Thymus (tissue), 11 donors: ENCODE results near the gene LAMTOR2. TPM values are rescaled to one million over a fixed set of nuclear protein-coding genes. Genes with fewer than 3 reads are reported as not detected.

ENCODE experiments used
- DNase-seq, 9 donors: peaks; one replicate each; pipeline ENCODE4 v3.0.0-alpha.2; 2013; ENCODE audit warnings: low spot score in 9 of 9, low read depth in 6 of 9, missing footprints in 1 of 9
- H3K27ac ChIP-seq, 2 donors: one replicate each; pipeline ENCODE4 v1.5.1; 2013; ENCODE audit warnings: control low read depth in 1 of 2, low read depth in 1 of 2, low read length in 1 of 2, mild to moderate bottlenecking in 1 of 2, moderate library complexity in 1 of 2
- H3K27me3 ChIP-seq, 2 donors: one replicate each; pipeline ENCODE4 v1.5.1; 2013; ENCODE audit warnings: low read length in 1 of 2; ENCODE audit not compliant: control insufficient read depth in 2 of 2, insufficient read depth in 1 of 2
- H3K36me3 ChIP-seq, 2 donors: one replicate each; pipeline ENCODE4 v1.5.1; 2013; ENCODE audit warnings: low read length in 1 of 2, mild to moderate bottlenecking in 1 of 2, moderate library complexity in 1 of 2; ENCODE audit not compliant: control insufficient read depth in 2 of 2, insufficient read depth in 2 of 2
- H3K4me1 ChIP-seq, 2 donors: one replicate each; pipeline ENCODE4 v1.5.1; 2013; ENCODE audit warnings: low read length in 2 of 2; ENCODE audit not compliant: control insufficient read depth in 2 of 2, insufficient read depth in 2 of 2
- H3K4me3 ChIP-seq, 2 donors: one replicate each; pipeline ENCODE4 v1.5.1; 2013; ENCODE audit warnings: low read length in 2 of 2, control low read depth in 1 of 2, mild to moderate bottlenecking in 1 of 2
- H3K9me3 ChIP-seq, 2 donors: one replicate each; pipeline ENCODE4 v1.5.1; 2013; ENCODE audit warnings: low read length in 1 of 2, mild to moderate bottlenecking in 1 of 2; ENCODE audit not compliant: control insufficient read depth in 2 of 2, insufficient read depth in 1 of 2
- WGBS: extraction: QIAGEN DNeasy Blood & Tissue Kit; methylation state at CpG from one replicate; pipeline ENCODE4 v1.1.7; 2013; 5-methylcytosine and 5-hydroxymethylcytosine counted together
- polyA plus RNA-seq: library from polyadenylated mRNA; stranded (reverse); fragments of 200-250 nt; gene quantifications from one replicate; pipeline ENCODE4 v1.2.3, GENCODE V29; 2013
- total RNA-seq: library from RNA; stranded (reverse); fragments of 120-200 nt; gene quantifications from one replicate; pipeline ENCODE4 v1.2.4, GENCODE V29; 2013
- donor health status: healthy.

LAMTOR2 gene
- total and polyA plus RNA-seq, 2 donors, result 75.9 to 82.2 TPM

GRCh38 chr1:156104861-156105832 lies 50.6 kb downstream of the LAMTOR2 start:
- Histone ChIP-seq H3K4me3 (peak overlapping the region in 1 of 2 donors; percentile 42), H3K9me3 (no peaks in the 10 kb centered on the region), H3K4me1 (peaks cover 0 to 55% of the 10 kb centered on the region in 2 donors), H3K27me3 (peaks cover 3 to 82% of the 10 kb centered on the region in 2 donors), H3K27ac (peak overlapping the region; percentile 43 to 84), H3K36me3 (no peaks in the 10 kb centered on the region)
- WGBS, result 91% methylated on average over 11 of the region's 11 CpGs
- DNase-seq, result no peak

DNA sequence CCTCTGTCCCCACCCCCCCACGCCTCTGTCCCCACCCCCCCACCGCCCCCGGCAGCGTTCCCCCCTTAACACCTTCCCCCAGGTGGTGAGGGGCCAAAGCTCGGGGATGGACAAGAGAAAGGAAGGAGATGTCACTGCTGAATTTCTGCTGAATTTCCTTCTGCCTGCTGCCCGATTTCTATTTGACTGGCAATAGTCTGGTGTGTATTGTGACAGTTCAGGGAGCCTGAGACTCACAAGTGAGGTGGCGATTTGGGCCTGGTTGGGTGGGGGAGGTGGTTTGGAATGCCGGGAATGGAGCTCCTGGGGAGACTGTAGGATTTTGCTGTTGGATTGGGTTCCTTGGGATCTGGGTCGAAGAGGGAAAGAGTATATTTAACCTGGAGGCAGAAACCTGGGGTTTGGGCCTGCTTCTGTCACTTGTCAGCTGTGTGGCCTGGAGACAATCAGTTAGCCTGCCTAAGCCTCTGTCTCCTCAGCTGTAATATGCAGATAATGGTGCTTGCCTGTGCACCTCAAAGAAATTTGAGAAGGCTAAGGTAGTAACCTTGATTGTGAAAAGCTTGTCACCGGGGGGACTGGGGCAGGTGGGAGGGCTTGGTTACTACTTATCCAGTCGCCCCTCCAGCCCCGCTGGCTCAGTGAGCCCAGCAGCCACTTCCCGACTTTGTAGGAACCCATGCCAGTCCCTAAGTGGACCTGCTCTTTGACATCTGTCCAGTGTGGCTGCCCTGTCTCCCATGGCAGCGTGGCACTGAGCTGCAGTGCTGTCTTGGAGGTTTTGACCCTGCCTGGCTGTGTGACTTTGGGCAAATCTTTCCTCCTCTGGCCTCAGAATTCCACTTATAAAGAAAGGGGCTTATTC lies 52.3 kb downstream of the LAMTOR2 start:
- H3K36me3 ChIP-seq, result no peaks in the 10 kb centered on the region
- no peaks in the 10 kb centered on the region for H3K9me3 ChIP-seq
- DNase-seq, result no peak
- H3K4me3 ChIP-seq, result peak overlapping the region in 1 of 2 donors; percentile 51
- peaks cover 0 to 51% of the 10 kb centered on the region in 2 donors for H3K4me1 ChIP-seq
- H3K27me3 ChIP-seq, result peaks cover 3 to 83% of the 10 kb centered on the region in 2 donors
- 58% methylated on average over 14 of the region's 14 CpGs for WGBS
- peak overlapping the region; percentile 52 to 64 for H3K27ac ChIP-seq

GRCh38 chr1:156108057-156108456 lies 53.5 kb downstream of the LAMTOR2 start:
- Histone ChIP-seq H3K4me3 (no peak overlapping the region), H3K4me1 (peaks cover 0 to 42% of the 10 kb centered on the region in 2 donors), H3K36me3 (no peaks in the 10 kb centered on the region), H3K27me3 (peaks cover 6 to 83% of the 10 kb centered on the region in 2 donors), H3K9me3 (no peaks in the 10 kb centered on the region), H3K27ac (no peak overlapping the region)
- DNase-seq, result no peak
- 92% methylated on average over 3 of the region's 3 CpGs for WGBS

Other genes with a start within 250 kb of the LAMTOR2 start
- gene GON4L, start 197.6 kb upstream of the LAMTOR2 start, total RNA-seq, result 31.6 TPM
- 33.0 TPM for gene GON4L, start 197.6 kb upstream of the LAMTOR2 start, polyA plus RNA-seq
- gene SYT11, start 195.2 kb upstream of the LAMTOR2 start, total RNA-seq, result 3.6 TPM
- gene SYT11, start 195.2 kb upstream of the LAMTOR2 start, polyA plus RNA-seq, result 3.3 TPM
- 24.4 TPM for gene RIT1, start 143.4 kb upstream of the LAMTOR2 start, total RNA-seq
- 17.2 TPM for gene RIT1, start 143.4 kb upstream of the LAMTOR2 start, polyA plus RNA-seq
- 31.3 TPM for gene KHDC4, start 120.4 kb upstream of the LAMTOR2 start, total RNA-seq
- 45.8 TPM for gene KHDC4, start 120.4 kb upstream of the LAMTOR2 start, polyA plus RNA-seq
- gene RXFP4, start 113.1 kb upstream of the LAMTOR2 start, total RNA-seq, result not detected
- gene RXFP4, start 113.1 kb upstream of the LAMTOR2 start, polyA plus RNA-seq, result 0.18 TPM
- 42.3 TPM for gene ARHGEF2, start 76.2 kb upstream of the LAMTOR2 start, total RNA-seq
- gene ARHGEF2, start 76.2 kb upstream of the LAMTOR2 start, polyA plus RNA-seq, result 58.5 TPM
- gene SSR2, start 33.8 kb upstream of the LAMTOR2 start, total RNA-seq, result 262 TPM
- gene SSR2, start 33.8 kb upstream of the LAMTOR2 start, polyA plus RNA-seq, result 251 TPM
- 10.4 TPM for gene UBQLN4, start 984 bp upstream of the LAMTOR2 start, total RNA-seq
- gene UBQLN4, start 984 bp upstream of the LAMTOR2 start, polyA plus RNA-seq, result 15.1 TPM
- 17.6 TPM for gene RAB25, start 6.4 kb downstream of the LAMTOR2 start, total RNA-seq
- 43.1 TPM for gene RAB25, start 6.4 kb downstream of the LAMTOR2 start, polyA plus RNA-seq
- gene MEX3A, start 27.7 kb downstream of the LAMTOR2 start, total RNA-seq, result 1.3 TPM
- 0.55 TPM for gene MEX3A, start 27.7 kb downstream of the LAMTOR2 start, polyA plus RNA-seq
- gene LMNA, start 59.9 kb downstream of the LAMTOR2 start, total RNA-seq, result 51.6 TPM
- 68.3 TPM for gene LMNA, start 59.9 kb downstream of the LAMTOR2 start, polyA plus RNA-seq
- 6.4 TPM for gene SEMA4A, start 98.8 kb downstream of the LAMTOR2 start, total RNA-seq
- 14.8 TPM for gene SEMA4A, start 98.8 kb downstream of the LAMTOR2 start, polyA plus RNA-seq
- gene SLC25A44, start 139.3 kb downstream of the LAMTOR2 start, total RNA-seq, result 8.8 TPM
- gene SLC25A44, start 139.3 kb downstream of the LAMTOR2 start, polyA plus RNA-seq, result 10.7 TPM
- 56.8 TPM for gene PMF1, start 158.2 kb downstream of the LAMTOR2 start, total RNA-seq
- 67.4 TPM for gene PMF1, start 158.2 kb downstream of the LAMTOR2 start, polyA plus RNA-seq
- gene BGLAP, start 187.4 kb downstream of the LAMTOR2 start, total RNA-seq, result 0.66 TPM
- gene BGLAP, start 187.4 kb downstream of the LAMTOR2 start, polyA plus RNA-seq, result 4.3 TPM
- gene PAQR6, start 193.3 kb downstream of the LAMTOR2 start, total RNA-seq, result 0.61 TPM
- gene PAQR6, start 193.3 kb downstream of the LAMTOR2 start, polyA plus RNA-seq, result 8.6 TPM
- 32.3 TPM for gene SMG5, start 228.0 kb downstream of the LAMTOR2 start, total RNA-seq
- 28.2 TPM for gene SMG5, start 228.0 kb downstream of the LAMTOR2 start, polyA plus RNA-seq
- 3.4 TPM for gene TMEM79, start 229.5 kb downstream of the LAMTOR2 start, total RNA-seq
- 10.2 TPM for gene TMEM79, start 229.5 kb downstream of the LAMTOR2 start, polyA plus RNA-seq
- 20.3 TPM for gene GLMP, start 240.9 kb downstream of the LAMTOR2 start, total RNA-seq
- 40.0 TPM for gene GLMP, start 240.9 kb downstream of the LAMTOR2 start, polyA plus RNA-seq
- gene VHLL, start 244.5 kb downstream of the LAMTOR2 start, total RNA-seq, result not detected
- 0.09 TPM for gene VHLL, start 244.5 kb downstream of the LAMTOR2 start, polyA plus RNA-seq